ACC112 (cell line): Measurements from ENCODE around the gene MSGN1.

Experiments
- H2AFZ ChIP-seq: fragments of 200-600 bp; sonication (generic); one replicate; pipeline ENCODE4 v1.6.0; 2017; ENCODE audit warnings: antibody characterized with exemption, low read length; ENCODE audit not compliant: unreplicated experiment
- H3K27ac ChIP-seq: fragments of 200-600 bp; sonication (generic); 2 replicates; pipeline ENCODE4 v1.5.1; 2014; ENCODE audit warnings: low read depth, mild to moderate bottlenecking, antibody characterized with exemption, low read length, moderate library complexity
- H3K27me3 ChIP-seq: fragments of 200-600 bp; sonication (generic); 2 replicates; pipeline ENCODE4 v1.6.1; 2014; ENCODE audit warnings: mild to moderate bottlenecking, antibody characterized with exemption, low read length, moderate library complexity, mixed read lengths; ENCODE audit not compliant: insufficient read depth
- H3K36me3 ChIP-seq: fragments of 200-600 bp; sonication (generic); 2 replicates; pipeline ENCODE4 v1.6.1; 2016; ENCODE audit warnings: mild to moderate bottlenecking, antibody characterized with exemption, low read length, moderate library complexity, mixed read lengths; ENCODE audit not compliant: insufficient read depth
- H3K4me1 ChIP-seq: fragments of 200-600 bp; sonication (generic); one replicate; pipeline ENCODE4 v1.6.1; 2016; ENCODE audit warnings: low read length, mixed read lengths; ENCODE audit not compliant: insufficient read depth, unreplicated experiment, control insufficient read depth
- H3K4me3 ChIP-seq: fragments of 200-600 bp; sonication (generic); 2 replicates; pipeline ENCODE4 v1.5.1; 2014; ENCODE audit warnings: mild to moderate bottlenecking, low read depth, low read length
- H3K79me2 ChIP-seq: fragments of 200-600 bp; sonication (generic); one replicate; pipeline ENCODE4 v1.6.0; 2016; ENCODE audit warnings: low read length; ENCODE audit not compliant: control insufficient read depth, unreplicated experiment, insufficient read depth

The MSGN1 gene

GRCh38 chr2:17847236-17847635 lies 31.0 kb downstream of the MSGN1 start:
- H3K36me3 ChIP-seq: no peaks in the 10 kb centered on the region
- no peak overlapping the region for H2AFZ ChIP-seq
- H3K4me3 ChIP-seq: no peak overlapping the region
- H3K27ac ChIP-seq: no peak overlapping the region
- H3K79me2 ChIP-seq: no peaks in the 10 kb centered on the region
- H3K27me3 ChIP-seq: peaks cover 46% of the 10 kb centered on the region
- no peaks in the 10 kb centered on the region for H3K4me1 ChIP-seq

GRCh38 chr2:17849275-17849674 lies 33.0 kb downstream of the MSGN1 start:
- H3K27ac ChIP-seq: no peak overlapping the region
- H3K4me3 ChIP-seq: no peak overlapping the region
- H3K36me3 ChIP-seq: no peaks in the 10 kb centered on the region
- H3K27me3 ChIP-seq: peaks cover 32% of the 10 kb centered on the region
- no peaks in the 10 kb centered on the region for H3K79me2 ChIP-seq
- H3K4me1 ChIP-seq: no peaks in the 10 kb centered on the region
- no peak overlapping the region for H2AFZ ChIP-seq

DNA sequence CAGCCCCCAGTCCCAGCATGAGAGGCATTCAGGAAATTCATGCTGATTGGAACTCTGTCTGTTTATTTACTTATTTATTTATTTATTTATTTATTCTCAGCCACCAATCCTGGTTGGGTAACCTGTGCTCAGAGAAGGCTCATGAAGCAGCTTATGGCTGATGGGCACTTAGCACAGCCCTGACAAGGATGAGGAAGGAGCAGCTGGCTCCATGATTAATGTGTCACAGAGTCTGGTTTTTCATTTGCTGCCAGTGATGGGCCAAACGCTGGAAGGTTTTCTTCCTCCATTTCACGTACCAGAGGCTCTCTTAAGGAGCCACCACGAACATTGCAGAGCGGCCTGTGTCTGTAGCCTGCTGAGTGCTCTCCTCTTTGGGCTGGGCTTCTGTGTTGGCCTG lies 33.9 kb downstream of the MSGN1 start:
- Histone ChIP-seq H2AFZ (no peak overlapping the region), H3K36me3 (no peaks in the 10 kb centered on the region), H3K79me2 (no peaks in the 10 kb centered on the region), H3K4me1 (no peaks in the 10 kb centered on the region), H3K27me3 (peaks cover 29% of the 10 kb centered on the region), H3K27ac (no peak overlapping the region), H3K4me3 (no peak overlapping the region)

GRCh38 chr2:17851731-17852585 lies 35.7 kb downstream of the MSGN1 start:
- Histone ChIP-seq H2AFZ (no peak overlapping the region), H3K27ac (no peak overlapping the region), H3K4me1 (no peaks in the 10 kb centered on the region), H3K27me3 (peaks cover 28% of the 10 kb centered on the region), H3K79me2 (no peaks in the 10 kb centered on the region), H3K4me3 (no peak overlapping the region), H3K36me3 (no peaks in the 10 kb centered on the region)

DNA sequence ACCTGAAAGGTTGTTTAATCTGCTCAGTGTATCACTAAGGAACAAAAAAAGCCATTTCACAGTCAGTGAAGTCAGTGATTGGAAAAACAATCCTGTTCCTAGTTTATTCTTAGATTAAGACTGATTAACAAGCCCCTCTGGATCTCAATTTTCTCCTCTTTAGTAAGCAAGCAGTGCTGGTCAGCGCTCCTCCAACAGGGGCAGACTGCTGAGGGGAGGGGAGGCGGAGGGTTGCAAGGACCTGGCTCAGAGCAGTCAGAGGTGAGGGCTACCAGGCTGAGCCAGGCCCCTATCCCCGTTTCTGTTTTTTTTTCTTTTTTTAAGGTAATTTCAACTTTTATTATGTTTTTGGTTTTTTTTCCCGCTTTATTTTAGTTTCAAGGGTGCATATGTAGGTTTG lies 37.5 kb downstream of the MSGN1 start:
- Histone ChIP-seq H3K27ac (no peak overlapping the region), H3K4me3 (no peak overlapping the region), H2AFZ (no peak overlapping the region), H3K79me2 (no peaks in the 10 kb centered on the region), H3K36me3 (no peaks in the 10 kb centered on the region), H3K4me1 (no peaks in the 10 kb centered on the region), H3K27me3 (peaks cover 32% of the 10 kb centered on the region)

DNA sequence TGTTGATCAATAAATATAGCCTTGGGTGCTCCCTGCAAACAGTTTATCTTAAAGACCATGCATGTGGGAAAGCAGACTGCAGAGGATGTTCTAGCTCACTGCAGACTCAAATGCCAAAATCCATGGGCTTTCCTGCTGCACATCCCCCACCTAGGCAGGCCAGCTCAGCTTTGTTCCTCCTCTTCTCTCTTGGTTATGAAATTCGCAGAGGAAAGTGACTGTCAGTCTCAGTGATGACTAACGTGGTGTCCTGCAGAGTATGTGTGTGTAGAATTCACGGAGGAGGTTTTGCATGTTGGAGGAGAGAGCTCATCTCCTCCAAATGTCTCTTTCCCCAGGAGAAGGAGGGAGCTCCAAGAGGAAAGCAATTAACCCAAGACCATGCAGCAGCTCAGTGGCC lies 40.8 kb downstream of the MSGN1 start:
- no peaks in the 10 kb centered on the region for H3K36me3 ChIP-seq
- H3K4me3 ChIP-seq: no peak overlapping the region
- H2AFZ ChIP-seq: no peak overlapping the region
- peaks cover 56% of the 10 kb centered on the region for H3K27me3 ChIP-seq
- H3K79me2 ChIP-seq: no peaks in the 10 kb centered on the region
- H3K4me1 ChIP-seq: no peaks in the 10 kb centered on the region
- no peak overlapping the region for H3K27ac ChIP-seq

- H3K79me2 ChIP-seq: no peaks in the 10 kb centered on the region
- no peak overlapping the region for H2AFZ ChIP-seq
These were observed 41.8 kb downstream of the MSGN1 start for GRCh38 chr2:17858064-17858463.

DNA sequence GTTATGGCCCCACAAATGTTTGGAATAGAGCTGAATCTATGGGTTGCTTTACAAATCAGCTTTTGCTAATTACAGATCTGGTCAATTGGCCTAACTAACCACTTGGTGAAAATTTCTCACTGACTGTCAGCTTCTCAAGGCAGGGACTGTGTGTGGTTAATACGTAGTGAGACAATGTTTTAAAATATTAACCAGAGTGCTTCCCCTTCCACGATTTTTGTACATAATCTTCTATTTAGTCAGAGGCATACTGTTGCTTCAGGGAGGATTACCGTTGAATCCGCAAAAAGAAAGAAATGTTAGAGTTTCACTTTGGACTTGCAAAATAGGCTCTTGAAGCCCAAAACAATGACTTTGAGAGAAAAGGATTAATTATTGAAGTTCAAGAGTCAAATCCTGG lies 47.3 kb downstream of the MSGN1 start:
- H3K4me3 ChIP-seq: no peak overlapping the region
- no peak overlapping the region for H2AFZ ChIP-seq
- H3K4me1 ChIP-seq: no peaks in the 10 kb centered on the region
- no peak overlapping the region for H3K27ac ChIP-seq
- H3K79me2 ChIP-seq: no peaks in the 10 kb centered on the region
- peaks cover 38% of the 10 kb centered on the region for H3K27me3 ChIP-seq
- no peaks in the 10 kb centered on the region for H3K36me3 ChIP-seq

More at GRCh38 chr2:17858064-17858463, 41.8 kb downstream of the MSGN1 start:
- no peak overlapping the region for H3K4me3 ChIP-seq
- no peaks in the 10 kb centered on the region for H3K4me1 ChIP-seq
- no peak overlapping the region for H3K27ac ChIP-seq
- peaks cover 65% of the 10 kb centered on the region for H3K27me3 ChIP-seq
- H3K36me3 ChIP-seq: no peaks in the 10 kb centered on the region

DNA sequence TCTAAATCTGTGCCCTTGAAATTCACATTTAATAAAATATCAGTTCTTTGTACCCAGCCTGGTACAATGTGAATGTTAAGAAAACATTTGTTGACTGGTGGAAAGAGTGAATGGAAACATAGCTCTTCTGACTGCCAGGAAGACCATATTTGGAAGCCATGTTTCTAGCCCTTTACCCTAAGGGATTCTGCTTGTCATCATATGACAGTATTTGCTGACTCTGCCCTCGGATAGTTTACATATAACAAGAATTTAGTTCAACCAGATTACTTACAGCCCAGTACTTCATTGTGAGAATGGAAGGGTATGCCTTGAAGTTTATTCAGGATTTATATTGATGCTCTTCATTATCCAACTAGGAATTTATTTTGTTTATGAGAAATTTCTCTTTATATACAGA lies 48.4 kb downstream of the MSGN1 start:
- H3K27ac ChIP-seq: no peak overlapping the region
- H3K4me1 ChIP-seq: no peaks in the 10 kb centered on the region
- H2AFZ ChIP-seq: no peak overlapping the region
- H3K79me2 ChIP-seq: no peaks in the 10 kb centered on the region
- no peaks in the 10 kb centered on the region for H3K36me3 ChIP-seq
- peaks cover 32% of the 10 kb centered on the region for H3K27me3 ChIP-seq
- no peak overlapping the region for H3K4me3 ChIP-seq

DNA sequence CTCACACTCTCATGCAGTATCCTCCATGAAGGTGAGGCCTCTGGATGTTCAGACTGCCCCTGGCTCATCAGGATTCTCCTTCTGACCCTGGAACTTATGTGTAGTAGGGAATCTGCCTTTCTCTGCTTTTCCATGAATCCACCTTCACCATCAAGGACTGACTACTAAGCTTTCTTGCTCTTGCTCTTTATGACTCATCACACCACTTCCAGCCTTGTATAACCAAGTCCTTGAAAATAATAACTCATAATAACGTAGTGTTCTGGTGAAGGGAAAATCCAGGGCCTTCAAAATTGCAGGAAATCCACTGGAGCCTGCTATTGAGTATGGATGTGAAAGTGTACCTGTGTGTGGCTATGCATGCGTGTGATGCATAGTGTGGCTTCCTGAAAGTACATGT lies 50.9 kb downstream of the MSGN1 start:
- no peak overlapping the region for H2AFZ ChIP-seq
- no peak overlapping the region for H3K4me3 ChIP-seq
- H3K4me1 ChIP-seq: no peaks in the 10 kb centered on the region
- peaks cover 15% of the 10 kb centered on the region; the same call in 1 of the 2 replicates for H3K27me3 ChIP-seq
- H3K36me3 ChIP-seq: no peaks in the 10 kb centered on the region
- H3K79me2 ChIP-seq: no peaks in the 10 kb centered on the region
- H3K27ac ChIP-seq: no peak overlapping the region
